ENCODE measurements around the gene TMEM91. TPM values are rescaled to one million over a fixed set of nuclear protein-coding genes. Genes with fewer than 3 reads are reported as not detected.

The TMEM91 gene
- total and polyA plus RNA-seq, 9 donors: 6.2 to 22.3 (median 9.9) TPM

GRCh38 chr19:41397086-41398049, 21.0 kb downstream of the TMEM91 start, which contains the start of the genes BCKDHA and EXOSC5:
TSS of gene BCKDHA (plus strand) at chr19:41397818. CDS start at chr19:41397828, 10 bp downstream.
TSS of gene EXOSC5 (minus strand) at chr19:41397359. CDS start at chr19:41397328, 31 bp downstream.
- Histone ChIP-seq H3K36me3 (no peaks in the 10 kb centered on the region), H3K4me3 (peak within 1 kb of the TSS; percentile 98), H3K27me3 (no peaks in the 10 kb centered on the region), H3K9me3 (no peaks in the 10 kb centered on the region), H3K27ac (peak within 1 kb of the TSS; percentile 1 to 84), H3K4me1 (ENCODE audit: insufficient read depth) (peaks cover 5% of the 10 kb centered on the region)
- DNase-seq: peak; percentile 99 to 100 (median 99)
- intact Hi-C loops (cut with DNase I): no loop called here
- WGBS, 3 donors: 0% methylated on average over 50 of the region's 50 CpGs
- TF ChIP-seq POLR2A (IDR thresholded peaks at IDR 0.05) (peak; percentile 48), EP300 (IDR thresholded peaks at IDR 0.05) (peak; percentile 30), CTCF (IDR thresholded peaks at IDR 0.05) (no peak)

GRCh38 chr19:41398050-41398418, 21.7 kb downstream of the TMEM91 start:
- no peaks in the 10 kb centered on the region for H3K36me3 ChIP-seq
- no peaks in the 10 kb centered on the region for H3K9me3 ChIP-seq
- intact Hi-C loops (cut with DNase I): no loop called here
- WGBS, 3 donors: 0 to 1% (median 0%) methylated on average over 5 of the region's 5 CpGs
- no peak for DNase-seq
- peak overlapping the region; percentile 1 to 84 for H3K27ac ChIP-seq
- TF ChIP-seq EP300 (IDR thresholded peaks at IDR 0.05): no peak
- TF ChIP-seq CTCF (IDR thresholded peaks at IDR 0.05): no peak
- no peak for TF ChIP-seq POLR2A (IDR thresholded peaks at IDR 0.05)
- peak overlapping the region; percentile 98 for H3K4me3 ChIP-seq
- no peaks in the 10 kb centered on the region for H3K27me3 ChIP-seq
- peaks cover 5% of the 10 kb centered on the region for H3K4me1 ChIP-seq (ENCODE audit: insufficient read depth)

GRCh38 chr19:41398598-41398997, 22.3 kb downstream of the TMEM91 start:
- 24 to 44% (median 26%) methylated on average over 3 of the region's 3 CpGs for WGBS, 3 donors
- TF ChIP-seq POLR2A (IDR thresholded peaks at IDR 0.05) (no peak), EP300 (IDR thresholded peaks at IDR 0.05) (no peak), CTCF (IDR thresholded peaks at IDR 0.05) (no peak)
- H3K9me3 ChIP-seq: no peaks in the 10 kb centered on the region
- no peak overlapping the region for H3K27ac ChIP-seq
- peak overlapping the region; percentile 98 for H3K4me3 ChIP-seq
- DNase-seq: no peak
- intact Hi-C loops (cut with DNase I): no loop called here
- peaks cover 5% of the 10 kb centered on the region for H3K4me1 ChIP-seq (ENCODE audit: insufficient read depth)
- no peaks in the 10 kb centered on the region for H3K36me3 ChIP-seq
- no peaks in the 10 kb centered on the region for H3K27me3 ChIP-seq

GRCh38 chr19:41399091-41399490, 22.8 kb downstream of the TMEM91 start:
- Histone ChIP-seq H3K27me3 (no peaks in the 10 kb centered on the region), H3K4me3 (no peak overlapping the region), H3K4me1 (ENCODE audit: insufficient read depth) (peaks cover 5% of the 10 kb centered on the region), H3K36me3 (no peaks in the 10 kb centered on the region), H3K27ac (no peak overlapping the region), H3K9me3 (no peaks in the 10 kb centered on the region)
- TF ChIP-seq POLR2A (IDR thresholded peaks at IDR 0.05) (no peak), EP300 (IDR thresholded peaks at IDR 0.05) (no peak), CTCF (IDR thresholded peaks at IDR 0.05) (no peak)
- WGBS, 3 donors: 78 to 79% (median 78%) methylated on average over 3 of the region's 3 CpGs
- intact Hi-C loops (cut with DNase I): no loop called here
- no peak for DNase-seq

All from ovary (tissue), 9 donors.